DMS114 treated with DMSO at 0.1 percent for 48 hours (cell line): ENCODE measurements around the gene PDSS2.
"Not testable (repeated sequence)": the region's sequence is repeated elsewhere in the genome, so short reads cannot be mapped to it uniquely, and the experiment has no call there.

Experiments used
- DNase-seq: peaks from one replicate; lab custom pipeline; 2025; ENCODE audit not compliant: unreplicated experiment; lab: John Stamatoyannopoulos, UW

PDSS2 gene

GRCh38 chr6:107364173-107364572 lies 95.2 kb downstream of the PDSS2 start:
- not testable (repeated sequence) for DNase-seq

GRCh38 chr6:107361753-107362604 lies 97.4 kb downstream of the PDSS2 start:
- DNase-seq, result no peak

- DNase-seq, result no peak
Measured at GRCh38 chr6:107360476-107360875, 98.9 kb downstream of the PDSS2 start.

- DNase-seq, result no peak
Measured at GRCh38 chr6:107357842-107358241, 101.5 kb downstream of the PDSS2 start.

GRCh38 chr6:107357031-107357430 lies 102.3 kb downstream of the PDSS2 start:
- no peak for DNase-seq

GRCh38 chr6:107355659-107356058 lies 103.7 kb downstream of the PDSS2 start:
- no peak for DNase-seq

GRCh38 chr6:107354451-107354850 lies 104.9 kb downstream of the PDSS2 start:
- no peak for DNase-seq

GRCh38 chr6:107353773-107354382 lies 105.5 kb downstream of the PDSS2 start:
- DNase-seq, result no peak

GRCh38 chr6:107348224-107348623 lies 111.1 kb downstream of the PDSS2 start:
- DNase-seq, result no peak

- no peak for DNase-seq
Measured at GRCh38 chr6:107345393-107345792, 114.0 kb downstream of the PDSS2 start.

- no peak for DNase-seq
Measured at GRCh38 chr6:107344981-107345380, 114.4 kb downstream of the PDSS2 start.

- no peak for DNase-seq
Measured at GRCh38 chr6:107344383-107344782, 115.0 kb downstream of the PDSS2 start.

GRCh38 chr6:107342144-107342543 lies 117.2 kb downstream of the PDSS2 start:
- DNase-seq, result no peak

GRCh38 chr6:107340881-107341280 lies 118.5 kb downstream of the PDSS2 start:
- DNase-seq, result no peak

GRCh38 chr6:107337191-107337741 lies 122.1 kb downstream of the PDSS2 start:
- DNase-seq, result no peak

GRCh38 chr6:107334026-107334425 lies 125.3 kb downstream of the PDSS2 start:
- DNase-seq, result no peak

GRCh38 chr6:107333491-107333890 lies 125.9 kb downstream of the PDSS2 start:
- no peak for DNase-seq

GRCh38 chr6:107331409-107332386 lies 127.7 kb downstream of the PDSS2 start:
- DNase-seq, result no peak

GRCh38 chr6:107330168-107330567 lies 129.2 kb downstream of the PDSS2 start:
- no peak for DNase-seq

GRCh38 chr6:107329063-107329860 lies 130.1 kb downstream of the PDSS2 start:
- no peak for DNase-seq
